K562 (cell line): ENCODE measurements around the gene IZUMO1R.

Experiments used
- CTCF ChIP-seq, 3 experiments: IDR thresholded peaks in 2 of 3; conservative IDR thresholded peaks in 1 of 3; 2 replicates each; pipeline ENCODE4 v1.5.1; 2011 to 2012; ENCODE audit warnings: low read length in 3 of 3, mild to moderate bottlenecking in 3 of 3, control low read depth in 2 of 3, improper control_type of control experiment in 1 of 3, inconsistent platforms in 1 of 3, low read depth in 1 of 3, mixed read lengths in 1 of 3, moderate library complexity in 1 of 3; ENCODE audit not compliant: insufficient read depth in 2 of 3
- DMBX1 ChIP-seq: fragments of 250-450 bp; sonication (Bioruptor Pico); IDR thresholded peaks from 2 replicates; pipeline ENCODE4 v1.8.0; 2022; ENCODE audit warnings: inconsistent platforms, mild to moderate bottlenecking, moderate library complexity, borderline replicate concordance
- HDAC2 ChIP-seq: fragments of 450-650 bp; IDR thresholded peaks from 2 replicates; pipeline ENCODE4 v1.6.1; 2016; ENCODE audit warnings: mild to moderate bottlenecking
- HMG20A ChIP-seq: fragments of 450-650 bp; formaldehyde crosslinking; conservative IDR thresholded peaks from 2 replicates; pipeline ENCODE4 v1.4.0; 2020; ENCODE audit warnings: mild to moderate bottlenecking, mixed read lengths
- JUN ChIP-seq, 2 experiments: sonication (generic) in 1 of 2; formaldehyde crosslinking in 1 of 2; IDR thresholded peaks; 2 replicates each; pipeline versions ENCODE4 v1.6.1 to v1.8.0; 2012 to 2022; ENCODE audit warnings: borderline replicate concordance in 2 of 2, mild to moderate bottlenecking in 2 of 2, improper control_type of control experiment in 1 of 2, low read depth in 1 of 2, low read length in 1 of 2, missing genetic modification reagents in 1 of 2
- NFE2L1 ChIP-seq: fragments of 450-650 bp; IDR thresholded peaks from 2 replicates; pipeline ENCODE4 v1.6.1; 2016; ENCODE audit warnings: missing genetic modification characterization, low read depth, mild to moderate bottlenecking, missing compliant biosample characterization, moderate library complexity, borderline replicate concordance
- RB1 ChIP-seq: fragments of 450-650 bp; IDR thresholded peaks from 2 replicates; pipeline ENCODE4 v1.6.1; 2017; ENCODE audit warnings: low read depth, mild to moderate bottlenecking
- TRIM24 ChIP-seq, 2 experiments: fragments of 450-650 bp; IDR thresholded peaks; 2 replicates each; pipeline ENCODE4 v1.6.1; 2016
- ZC3H8 ChIP-seq: fragments of 450-650 bp; IDR thresholded peaks from 2 replicates; pipeline ENCODE4 v1.6.1; 2017
- ZNF239 ChIP-seq: fragments of 250-450 bp; sonication (Bioruptor Pico); IDR thresholded peaks from 2 replicates; pipeline ENCODE4 v1.4.0; 2020; ENCODE audit warnings: mild to moderate bottlenecking
- ZNF24 ChIP-seq: fragments of 450-650 bp; IDR thresholded peaks from 2 replicates; pipeline ENCODE4 v1.6.1; 2016
- ZNF41 ChIP-seq: fragments of 250-450 bp; sonication (Bioruptor Pico); conservative IDR thresholded peaks from 2 replicates; pipeline ENCODE4 v1.4.0; 2020; ENCODE audit warnings: mild to moderate bottlenecking
- TF ChIP-seq, protein P1 (sequence below): sonication (generic); formaldehyde crosslinking; IDR thresholded peaks from 2 replicates; pipeline ENCODE4 v1.9.0; 2022; ENCODE audit warnings: mild to moderate bottlenecking, missing genetic modification reagents
- TF ChIP-seq, protein P2 (sequence below): sonication (generic); formaldehyde crosslinking; IDR thresholded peaks from 2 replicates; pipeline ENCODE4 v1.8.1; 2023; ENCODE audit warnings: mild to moderate bottlenecking, missing genetic modification reagents

DNA sequence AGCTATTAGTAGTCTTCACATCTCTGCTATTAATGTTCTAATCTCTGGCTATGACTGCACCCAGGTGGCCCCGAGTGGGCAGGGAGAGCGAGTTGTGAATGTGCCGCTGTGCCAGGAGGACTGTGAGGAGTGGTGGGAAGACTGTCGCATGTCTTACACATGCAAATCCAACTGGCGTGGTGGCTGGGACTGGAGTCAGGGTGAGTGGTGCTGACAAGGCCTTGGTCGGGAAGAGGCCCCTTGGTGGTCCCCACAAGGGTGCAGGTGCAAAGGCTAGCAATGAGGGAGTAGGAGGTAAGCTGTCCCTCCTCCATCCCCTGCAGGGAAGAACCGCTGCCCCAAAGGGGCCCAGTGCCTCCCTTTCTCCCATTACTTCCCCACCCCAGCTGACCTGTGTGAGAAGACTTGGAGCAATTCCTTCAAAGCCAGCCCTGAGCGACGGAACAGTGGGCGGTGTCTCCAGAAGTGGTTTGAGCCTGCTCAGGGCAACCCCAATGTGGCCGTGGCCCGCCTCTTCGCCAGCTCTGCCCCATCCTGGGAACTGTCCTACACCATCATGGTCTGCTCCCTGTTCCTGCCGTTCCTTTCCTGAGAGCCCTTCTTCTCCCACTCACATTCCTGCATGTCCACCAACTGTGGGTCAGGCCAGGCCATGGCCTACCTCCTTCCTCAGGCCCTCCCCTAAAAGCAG lies 2.9 kb downstream of the IZUMO1R start:
- TF ChIP-seq ZNF239 (CRISPR knock-in tag) (no peak), NFE2L1 (tag) (no peak), CTCF (IDR thresholded peaks at IDR 0.05 in 2 of 3, conservative IDR thresholded peaks at IDR 0.05 in 1 of 3; ENCODE audit: insufficient read depth in 2 of 3, low read depth in 1 of 3, low read length in 3 of 3) (no peak), JUN (IDR thresholded peaks at IDR 0.05; ENCODE audit: borderline replicate concordance, low read depth, low read length) (no peak), JUN (CRISPR knock-in tag; IDR thresholded peaks at IDR 0.05; ENCODE audit: borderline replicate concordance) (no peak), ZNF41 (CRISPR knock-in tag) (no peak), ZNF24 (no peak), HDAC2 (no peak), ZC3H8 (no peak), RB1 (no peak), DMBX1 (CRISPR knock-in tag) (no peak), HMG20A (CRISPR knock-in tag) (no peak), TRIM24 (IDR thresholded peaks at IDR 0.05) (no peak)
- TF ChIP-seq, protein P1, sequence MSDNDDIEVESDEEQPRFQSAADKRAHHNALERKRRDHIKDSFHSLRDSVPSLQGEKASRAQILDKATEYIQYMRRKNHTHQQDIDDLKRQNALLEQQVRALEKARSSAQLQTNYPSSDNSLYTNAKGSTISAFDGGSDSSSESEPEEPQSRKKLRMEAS (CRISPR knock-in tag), result no peak
- TF ChIP-seq, protein P2, sequence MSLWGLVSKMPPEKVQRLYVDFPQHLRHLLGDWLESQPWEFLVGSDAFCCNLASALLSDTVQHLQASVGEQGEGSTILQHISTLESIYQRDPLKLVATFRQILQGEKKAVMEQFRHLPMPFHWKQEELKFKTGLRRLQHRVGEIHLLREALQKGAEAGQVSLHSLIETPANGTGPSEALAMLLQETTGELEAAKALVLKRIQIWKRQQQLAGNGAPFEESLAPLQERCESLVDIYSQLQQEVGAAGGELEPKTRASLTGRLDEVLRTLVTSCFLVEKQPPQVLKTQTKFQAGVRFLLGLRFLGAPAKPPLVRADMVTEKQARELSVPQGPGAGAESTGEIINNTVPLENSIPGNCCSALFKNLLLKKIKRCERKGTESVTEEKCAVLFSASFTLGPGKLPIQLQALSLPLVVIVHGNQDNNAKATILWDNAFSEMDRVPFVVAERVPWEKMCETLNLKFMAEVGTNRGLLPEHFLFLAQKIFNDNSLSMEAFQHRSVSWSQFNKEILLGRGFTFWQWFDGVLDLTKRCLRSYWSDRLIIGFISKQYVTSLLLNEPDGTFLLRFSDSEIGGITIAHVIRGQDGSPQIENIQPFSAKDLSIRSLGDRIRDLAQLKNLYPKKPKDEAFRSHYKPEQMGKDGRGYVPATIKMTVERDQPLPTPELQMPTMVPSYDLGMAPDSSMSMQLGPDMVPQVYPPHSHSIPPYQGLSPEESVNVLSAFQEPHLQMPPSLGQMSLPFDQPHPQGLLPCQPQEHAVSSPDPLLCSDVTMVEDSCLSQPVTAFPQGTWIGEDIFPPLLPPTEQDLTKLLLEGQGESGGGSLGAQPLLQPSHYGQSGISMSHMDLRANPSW (CRISPR knock-in tag), result no peak
